ENCODE results near the gene PLA2G7.
"Not testable (repeated sequence)": the region's sequence is repeated elsewhere in the genome, so short reads cannot be mapped to it uniquely, and the experiment has no call there.

The PLA2G7 gene

DNA sequence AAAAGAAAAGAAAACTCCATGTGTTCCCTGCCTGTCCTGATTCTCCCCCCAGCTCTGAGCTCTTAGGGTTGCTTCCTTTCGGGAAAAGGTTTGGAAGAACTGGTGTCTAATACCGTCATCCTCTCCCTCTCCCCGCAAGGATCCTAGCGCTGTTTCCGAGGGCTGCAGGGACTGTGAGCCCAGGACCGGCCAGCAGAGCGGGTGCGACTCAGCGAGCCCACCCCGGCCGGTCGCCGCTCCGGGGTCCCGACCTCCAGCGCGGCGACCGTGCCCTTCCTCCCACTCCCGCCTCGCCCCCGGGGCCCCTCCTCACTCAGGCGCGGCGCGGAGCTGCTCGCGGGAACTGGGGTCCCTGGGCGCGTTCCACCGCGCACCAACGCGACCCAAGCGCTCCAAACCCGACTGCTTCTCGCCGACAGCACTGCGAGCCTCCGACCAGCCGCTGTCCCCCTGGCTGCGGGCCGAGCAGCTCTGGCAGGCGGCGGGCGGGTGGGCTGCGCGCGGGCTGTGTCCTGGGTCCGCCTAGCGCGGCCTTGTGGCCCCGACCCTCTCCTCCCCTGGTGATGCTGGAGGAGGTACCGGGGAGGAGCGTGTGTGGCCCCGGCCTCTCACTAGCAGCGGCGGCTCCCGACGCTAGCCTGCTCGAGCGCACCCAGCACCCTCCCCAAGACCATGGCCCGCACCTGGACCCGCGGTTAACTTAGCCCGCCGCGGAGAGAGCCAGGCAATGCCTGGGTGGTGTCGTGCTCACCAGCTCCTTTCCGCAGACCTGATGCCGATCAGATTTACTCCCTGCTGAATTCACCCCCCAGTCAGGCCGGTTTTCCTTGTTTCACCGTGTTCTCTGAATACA is at the start of gene PLA2G7:
Gene PLA2G7, minus strand, starts transcription at position 509 of the 853 bp plus-strand sequence. CDS start 12,484 bp downstream, outside the sequence.
- no peak for DNase-seq

DNA sequence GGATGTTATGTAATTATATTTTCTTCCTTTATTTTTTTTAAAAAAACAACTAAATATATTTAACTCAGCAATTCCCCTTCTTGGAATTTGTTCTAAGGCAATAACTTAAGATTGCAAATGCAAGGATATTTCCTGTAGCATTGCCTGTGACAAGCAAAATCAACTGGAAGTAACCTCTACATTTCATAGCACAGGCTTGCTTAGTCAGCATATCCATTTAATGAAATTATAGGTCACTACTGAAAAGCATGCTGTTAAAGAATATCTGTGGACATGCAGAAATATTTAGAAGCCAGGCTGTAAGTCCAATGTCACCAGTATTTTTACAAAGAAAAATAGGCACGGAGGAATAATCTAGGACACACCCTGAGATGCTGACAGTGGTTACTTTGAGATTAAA is 49.4 kb upstream of the PLA2G7 start:
- DNase-seq, result no peak

DNA sequence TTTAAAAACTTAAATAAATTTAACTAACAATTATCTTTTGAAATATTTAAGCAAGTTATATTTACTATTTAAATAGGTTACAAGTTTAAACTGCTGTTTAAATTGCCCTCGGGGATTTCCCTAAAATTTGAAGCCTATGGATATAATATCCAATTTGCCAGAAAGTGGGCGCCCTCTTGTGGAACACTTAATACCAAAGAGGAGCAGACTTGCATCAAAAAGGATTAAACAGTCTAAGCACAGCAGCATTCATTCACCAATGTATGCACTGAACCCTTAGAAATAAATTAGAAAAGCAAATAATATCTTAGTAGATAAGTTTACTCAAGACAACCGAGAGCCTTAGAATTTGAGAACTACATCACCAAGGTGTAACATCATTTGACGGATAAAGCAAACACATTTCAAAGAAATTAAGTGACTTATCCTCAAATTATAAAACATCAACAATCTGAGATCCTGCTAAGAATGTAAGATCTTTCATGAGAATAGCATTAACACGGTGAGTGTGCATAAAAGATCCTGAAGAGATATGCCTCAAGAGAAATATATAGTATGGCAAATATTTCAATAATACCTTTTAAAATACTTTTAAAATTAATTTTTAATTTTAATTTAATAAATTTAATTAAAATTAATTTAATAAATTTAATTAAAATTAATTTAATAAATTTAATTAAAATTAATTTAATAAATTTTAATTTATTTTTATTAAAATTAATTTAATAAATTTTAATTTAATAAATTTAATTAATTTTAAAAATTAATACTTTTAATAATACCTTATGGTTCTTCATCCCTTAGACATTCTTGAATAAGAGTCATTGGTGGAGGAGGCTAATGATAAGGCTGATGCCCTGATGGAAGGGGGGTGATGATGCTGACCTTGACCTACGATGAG is 46.6 kb upstream of the PLA2G7 start:
- DNase-seq, result no peak

DNA sequence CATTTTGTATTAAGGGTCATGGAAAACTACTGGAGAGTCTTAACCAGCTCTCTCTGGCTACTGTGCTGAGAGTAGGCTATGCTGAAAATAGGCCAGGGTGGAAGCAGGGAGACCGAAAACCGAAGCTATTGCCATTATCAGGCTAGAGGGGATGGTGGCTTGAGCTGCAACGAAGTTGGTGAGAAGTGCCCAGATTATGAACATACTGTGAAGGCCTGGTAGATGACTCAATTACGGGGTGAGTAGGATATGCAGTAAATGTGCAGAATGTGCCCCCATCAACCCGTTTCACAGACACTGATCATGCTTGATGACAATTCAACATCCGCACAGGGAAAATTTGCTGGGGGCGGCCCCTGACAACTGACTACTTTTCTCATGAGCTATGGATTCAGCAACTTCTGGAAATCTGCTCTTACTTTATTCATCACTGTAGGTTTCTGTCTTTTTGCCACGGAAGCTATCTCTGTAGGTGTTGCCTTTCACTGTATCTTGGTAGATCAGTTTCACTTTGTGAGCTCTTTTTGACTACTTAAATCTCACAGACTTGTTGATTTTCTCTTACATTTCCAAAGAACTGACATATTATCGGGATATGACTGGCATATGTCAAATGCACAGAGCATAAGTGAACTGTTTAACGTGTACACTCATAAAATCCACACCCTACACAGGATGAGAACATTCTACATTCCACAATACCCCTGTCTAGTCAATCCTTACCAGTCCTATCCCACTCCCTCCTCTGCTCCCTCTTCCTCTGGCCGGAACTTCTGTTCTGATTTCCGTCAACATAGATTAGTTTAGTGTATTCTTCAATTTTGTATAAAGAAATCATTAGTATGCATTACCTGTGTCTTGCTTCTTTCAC is 42.5 kb upstream of the PLA2G7 start:
- DNase-seq, result no peak

DNA sequence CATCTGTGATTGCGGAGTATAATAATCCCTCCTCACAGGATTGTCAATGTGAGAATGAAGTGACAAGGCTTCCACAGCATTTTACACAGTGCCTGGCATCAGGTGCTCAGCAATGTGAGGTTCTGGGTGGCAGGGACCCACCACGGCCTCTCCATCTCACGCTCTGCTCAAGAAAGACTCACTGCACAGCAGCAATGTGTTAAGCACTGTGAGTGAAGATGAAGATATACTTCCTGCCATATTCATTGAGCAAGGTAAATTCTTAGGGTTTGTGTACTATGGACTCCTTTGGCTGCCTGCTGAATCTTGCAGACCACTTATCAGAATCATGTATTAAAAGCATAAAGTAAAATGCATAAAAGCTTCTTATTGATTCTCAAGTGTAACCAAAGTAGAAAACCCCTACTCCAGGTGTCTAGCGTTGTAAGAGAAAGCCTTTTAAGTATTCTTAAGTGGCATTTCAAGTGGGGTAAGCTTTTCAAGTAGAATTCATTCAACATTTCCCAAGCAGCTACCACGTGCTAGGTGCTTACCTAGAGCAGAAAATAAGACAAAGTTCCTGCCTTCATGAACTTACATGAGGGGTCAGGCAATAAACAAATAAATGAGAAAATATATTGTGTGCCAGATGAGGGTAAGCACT is 41.0 kb upstream of the PLA2G7 start:
- no peak for DNase-seq

DNA sequence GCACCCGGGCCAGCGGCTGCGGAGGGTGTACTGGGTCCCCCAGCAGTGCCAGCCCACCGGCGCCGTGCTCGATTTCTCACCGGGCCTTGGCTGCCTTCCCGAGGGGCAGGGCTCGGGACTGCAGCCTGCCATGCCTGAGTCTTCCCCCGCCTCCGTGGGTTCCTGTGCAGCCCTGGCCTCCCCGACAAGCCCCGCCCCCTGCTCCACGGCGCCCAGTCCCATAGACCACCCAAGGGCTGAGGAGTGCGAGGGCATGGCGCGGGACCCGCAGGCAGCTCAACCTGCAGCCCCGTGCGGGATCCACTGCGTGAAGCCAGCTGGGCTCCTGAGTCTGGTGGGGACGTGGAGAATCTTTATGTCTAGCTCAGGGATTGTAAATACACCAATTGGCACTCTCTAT is 39.6 kb upstream of the PLA2G7 start:
- not testable (repeated sequence) for DNase-seq

DNA sequence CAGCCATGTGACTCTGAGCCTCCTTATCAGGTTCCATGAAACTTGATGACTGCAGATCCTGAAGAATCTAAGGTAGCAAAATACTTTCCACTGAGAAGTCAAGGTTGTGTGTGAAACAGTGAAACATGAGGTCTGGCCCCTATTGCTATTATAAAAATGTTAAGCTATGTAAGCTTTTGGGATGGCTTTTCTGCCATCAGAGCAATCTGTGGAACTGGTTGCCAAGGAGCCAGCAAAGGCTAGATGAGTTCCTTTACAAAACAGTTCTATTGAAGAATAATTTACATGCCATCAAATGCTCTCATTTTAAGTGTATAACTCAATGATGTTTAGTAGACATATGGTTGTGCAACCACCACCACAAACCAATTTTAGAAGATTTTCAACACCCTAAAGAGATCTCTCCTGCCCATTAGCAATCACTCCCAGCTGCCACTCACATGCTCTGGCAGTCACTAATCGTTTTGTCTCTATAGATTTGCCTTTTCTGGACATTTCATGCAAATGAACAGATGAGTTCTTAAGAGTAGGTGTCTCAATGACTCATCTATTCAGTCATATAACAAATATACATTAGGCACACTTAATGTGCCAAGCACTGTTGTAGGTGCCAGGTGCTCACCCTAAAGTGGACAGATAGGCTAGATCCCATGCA is 38.2 kb upstream of the PLA2G7 start:
- DNase-seq, result no peak

DNA sequence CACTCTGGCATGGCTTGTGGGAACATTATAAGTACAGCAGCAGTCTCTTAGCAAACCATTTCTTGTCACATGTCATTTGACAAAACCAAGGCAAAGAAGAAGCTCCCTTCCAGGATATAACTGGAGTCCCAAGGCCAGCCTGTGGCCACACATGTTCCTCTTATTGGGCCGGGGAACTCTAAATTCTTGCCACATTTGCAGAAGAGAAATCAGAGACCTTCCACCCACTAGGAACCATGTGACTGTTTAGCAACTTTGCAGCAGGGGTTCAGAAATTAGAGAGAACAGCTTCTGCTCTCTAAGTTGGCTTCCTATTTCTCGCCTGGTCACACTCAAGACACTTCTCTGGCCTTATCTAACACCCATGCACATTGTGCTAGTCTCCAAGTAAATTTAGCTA is 37.6 kb upstream of the PLA2G7 start:
- no peak for DNase-seq

DNA sequence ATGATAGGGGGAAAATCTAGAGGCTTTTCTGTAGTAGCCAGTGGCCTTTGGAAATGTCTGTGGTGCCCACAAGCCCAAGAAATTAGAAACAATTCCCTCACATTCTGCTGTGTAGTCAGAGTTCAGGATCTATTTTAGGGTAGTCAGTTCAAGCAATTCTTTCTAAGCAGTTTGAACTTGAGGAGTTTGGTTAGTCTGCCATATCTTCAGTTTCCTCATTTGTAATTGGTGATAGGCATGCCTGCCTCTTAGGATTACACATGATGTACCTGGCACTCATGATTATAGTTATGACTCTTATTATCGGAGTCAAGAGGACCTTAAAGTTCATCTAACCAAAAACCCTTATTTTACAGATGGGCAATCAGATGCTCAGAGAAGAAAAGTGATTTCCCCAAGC is 36.8 kb upstream of the PLA2G7 start:
- no peak for DNase-seq

DNA sequence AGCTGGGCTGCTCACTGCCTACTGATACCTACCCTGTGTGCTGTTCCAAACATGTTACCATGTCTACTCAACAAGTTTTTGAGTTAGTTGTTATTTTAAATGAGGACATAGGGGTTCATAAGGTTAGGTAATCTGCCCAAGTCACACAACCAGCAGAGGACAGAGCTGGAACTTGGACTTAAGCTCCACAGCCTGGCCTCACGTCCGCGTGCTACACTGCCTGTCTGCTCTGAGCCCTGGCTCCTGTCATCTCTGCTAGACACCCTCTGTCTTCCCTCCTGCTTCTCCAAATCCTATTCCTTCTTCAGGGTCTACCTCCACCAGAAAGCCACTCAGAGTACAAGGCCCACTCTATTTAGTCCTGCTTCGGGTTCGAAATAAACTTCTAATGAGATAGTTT is 29.8 kb upstream of the PLA2G7 start:
- DNase-seq, result no peak

DNA sequence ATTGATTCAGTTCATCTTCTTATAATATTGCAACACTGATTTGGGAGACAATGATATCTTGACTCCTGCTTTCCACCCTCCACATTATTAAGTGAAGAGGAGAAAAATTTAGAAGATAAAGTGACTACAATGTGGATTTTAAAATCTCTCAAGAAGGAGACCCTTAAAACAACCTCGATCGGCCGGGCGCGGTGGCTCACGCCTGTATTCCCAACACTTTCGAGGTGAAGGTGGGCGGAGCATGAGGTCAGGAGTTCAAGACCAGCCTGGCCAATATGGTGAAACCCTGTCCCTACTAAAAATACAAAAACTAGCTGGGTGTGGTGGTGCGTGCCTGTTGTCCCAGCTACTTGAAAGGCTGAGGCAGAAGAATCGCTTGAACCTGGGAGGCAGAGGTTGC is 29.1 kb upstream of the PLA2G7 start:
- DNase-seq, result not testable (repeated sequence)

DNA sequence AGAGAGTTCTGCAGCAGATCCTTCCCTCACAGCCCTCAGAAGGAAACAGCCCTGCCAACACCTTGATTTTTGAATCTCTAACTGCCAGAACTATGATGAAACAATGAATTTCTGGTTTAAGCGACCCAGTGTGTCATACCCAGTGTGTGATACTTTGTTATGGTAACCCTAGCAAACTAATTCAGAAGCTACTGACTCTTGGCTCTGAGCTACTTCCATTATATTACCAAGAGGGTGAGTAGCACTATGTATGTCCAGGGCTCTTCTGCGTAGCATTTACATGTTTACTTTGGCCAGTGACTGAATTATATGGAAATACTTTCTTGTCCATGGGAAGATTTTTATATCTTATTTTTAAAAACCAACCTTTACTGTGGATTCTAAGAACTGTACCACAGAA is 28.3 kb upstream of the PLA2G7 start:
- DNase-seq, result no peak

DNA sequence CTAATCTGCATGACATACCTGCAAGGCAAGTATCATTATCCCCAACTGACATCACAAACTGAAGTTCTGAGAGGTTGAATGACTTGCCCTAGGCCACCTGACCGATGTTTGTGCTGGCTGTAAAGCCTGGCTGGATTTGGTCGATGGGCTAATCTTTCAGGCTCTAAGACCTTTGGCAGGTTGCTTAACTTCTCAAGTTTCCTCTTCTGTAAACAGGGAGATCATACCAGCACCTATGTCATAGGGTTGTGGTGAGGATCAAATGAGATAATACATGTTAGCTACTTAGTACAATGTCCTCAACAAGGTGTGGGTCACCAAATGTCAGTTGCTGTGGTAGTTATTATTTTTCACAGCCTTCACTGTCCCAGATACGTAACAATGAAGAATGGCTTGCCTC is 25.8 kb upstream of the PLA2G7 start:
- DNase-seq, result no peak

DNA sequence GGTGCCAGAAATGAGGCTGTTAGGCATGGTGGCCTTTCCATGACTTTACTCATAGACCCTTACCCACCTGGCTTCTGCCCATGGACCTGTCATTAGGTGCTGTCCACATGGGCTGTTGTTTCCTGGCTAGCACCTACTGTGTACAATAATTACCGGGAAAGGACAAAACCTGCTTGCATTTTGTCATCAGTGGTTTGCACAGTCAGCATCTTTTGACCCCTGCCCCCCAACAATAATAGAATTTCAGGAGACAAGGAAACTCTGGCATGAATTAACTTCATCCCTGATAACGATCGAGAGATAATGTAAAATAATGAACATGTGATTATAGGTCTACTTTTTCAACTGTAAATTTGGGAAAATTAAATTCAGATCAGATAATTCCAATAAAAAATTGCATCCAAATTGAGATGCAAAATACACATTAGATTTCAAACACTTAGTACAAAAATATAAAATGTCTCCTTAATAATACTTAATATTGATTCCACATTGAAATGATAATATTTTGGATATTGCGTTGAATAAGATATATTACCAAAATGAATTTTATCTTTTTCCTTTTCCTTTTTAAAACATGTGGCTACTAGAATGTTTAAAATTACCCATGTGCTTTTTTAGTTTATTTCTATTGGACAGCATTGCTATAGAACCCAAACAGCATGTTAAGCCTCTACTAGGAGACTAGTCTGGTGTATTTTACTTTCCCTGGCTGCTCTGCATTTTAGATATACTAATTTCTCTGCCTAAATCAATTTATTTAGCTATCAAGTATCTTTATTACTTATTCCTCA is 24.0 kb upstream of the PLA2G7 start:
- DNase-seq, result no peak

DNA sequence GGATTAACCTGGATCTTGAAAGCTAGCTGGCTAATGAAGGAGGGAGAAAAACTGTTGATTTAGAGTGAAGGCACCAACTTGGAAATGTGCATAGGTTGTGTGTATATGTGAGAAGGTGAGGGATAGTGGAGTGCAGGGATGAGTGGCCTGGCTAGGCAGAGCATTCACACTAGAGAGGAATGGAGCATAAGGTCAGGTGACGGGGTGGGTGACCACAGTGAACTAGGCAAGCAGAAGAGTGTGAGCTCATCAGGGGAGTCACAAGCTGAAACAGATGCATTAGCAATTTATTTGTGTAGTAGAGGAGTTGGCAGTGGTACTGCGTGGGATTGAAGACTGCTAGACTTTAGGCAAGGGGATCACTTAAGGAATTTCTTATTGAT is 22.0 kb upstream of the PLA2G7 start:
- DNase-seq, result no peak

DNA sequence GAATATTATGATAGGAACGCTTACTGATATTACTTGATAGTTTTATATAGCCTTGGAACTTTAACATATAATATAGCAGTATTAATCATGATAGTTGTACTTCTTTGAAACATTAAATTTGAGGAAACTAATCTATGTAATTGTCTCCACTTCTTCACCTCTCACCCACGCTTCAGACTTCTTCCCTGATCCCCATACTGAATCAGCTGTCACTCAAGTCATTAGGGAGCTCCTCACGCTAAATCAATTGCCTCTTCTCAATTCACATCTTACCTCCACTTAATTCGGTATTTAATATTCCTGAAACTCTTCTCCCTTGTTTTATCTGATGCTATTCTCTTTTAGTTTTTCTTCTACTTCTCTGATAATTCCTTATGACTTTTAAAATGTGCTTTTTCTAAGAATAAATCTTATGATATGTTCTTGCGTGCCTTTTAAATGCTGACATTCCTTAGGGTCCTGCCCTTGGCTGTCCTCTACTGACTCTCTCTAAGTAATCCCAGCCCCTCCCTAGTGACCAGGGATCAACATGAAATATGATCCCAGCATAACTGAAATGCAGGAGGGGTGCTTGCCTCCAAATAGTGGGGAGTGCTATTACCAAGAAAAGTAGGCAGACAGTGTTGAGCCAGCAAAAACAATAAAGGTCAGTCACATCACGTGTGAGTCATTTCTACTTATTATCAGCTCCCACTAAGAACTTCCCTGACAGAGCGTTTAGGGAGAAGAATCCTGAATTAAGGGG is 21.5 kb upstream of the PLA2G7 start:
- no peak for DNase-seq

DNA sequence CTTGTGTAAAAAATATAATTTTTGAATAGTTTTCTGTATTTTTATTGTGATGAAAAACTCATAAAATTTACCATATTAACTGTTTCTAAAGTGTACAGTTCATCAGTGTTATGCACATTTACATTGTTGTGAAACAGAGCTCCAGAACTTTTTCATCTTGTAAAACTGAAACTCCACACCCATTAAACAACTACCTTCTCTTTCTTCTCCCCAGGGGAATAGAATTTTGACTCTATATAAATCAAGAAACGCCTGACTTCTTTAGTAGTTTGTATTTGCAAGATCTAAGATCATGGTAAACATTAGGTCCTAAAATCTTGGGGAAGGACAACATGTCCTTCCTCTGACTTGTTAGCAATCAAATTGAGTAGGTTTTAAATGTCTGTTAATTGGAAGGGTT is 20.7 kb upstream of the PLA2G7 start:
- no peak for DNase-seq

DNA sequence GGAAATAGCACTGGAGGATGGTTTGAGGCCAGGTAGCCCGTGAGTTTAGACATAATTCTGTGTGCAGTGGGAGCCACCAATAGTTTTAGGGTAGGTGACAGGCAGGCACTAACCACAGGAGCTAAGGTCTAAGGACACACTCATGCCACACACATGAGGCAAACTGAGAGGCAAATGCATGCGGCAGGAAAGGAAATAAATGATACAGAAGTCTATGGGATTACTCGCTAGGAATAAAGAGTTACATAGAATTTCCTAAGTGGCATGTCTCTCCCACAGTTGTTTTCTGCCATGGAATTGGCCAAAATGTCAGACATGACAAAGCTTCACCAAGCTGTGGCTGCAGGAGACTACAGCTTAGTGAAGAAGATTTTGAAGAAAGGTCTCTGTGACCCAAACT is 16.5 kb upstream of the PLA2G7 start:
- DNase-seq, result no peak

DNA sequence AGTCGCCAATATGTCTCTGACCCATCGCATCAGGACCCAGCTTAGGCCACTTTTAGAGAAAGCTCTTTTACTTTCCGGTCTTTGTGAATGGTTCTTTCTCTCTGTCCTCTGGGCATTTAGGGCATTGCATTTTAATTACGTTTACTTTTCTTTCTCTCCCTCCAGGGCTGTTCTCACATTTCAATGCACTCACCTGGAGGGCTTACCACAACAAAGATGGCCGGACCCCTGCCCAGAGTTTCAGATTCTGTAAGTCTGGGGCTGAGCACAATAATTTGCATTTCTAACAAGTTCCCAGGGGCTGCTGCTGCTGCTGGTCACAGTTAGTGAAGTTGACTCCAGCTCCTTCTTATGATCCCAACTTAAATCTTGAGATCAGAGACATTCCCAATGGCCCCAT is 14.6 kb upstream of the PLA2G7 start:
- DNase-seq, result no peak

DNA sequence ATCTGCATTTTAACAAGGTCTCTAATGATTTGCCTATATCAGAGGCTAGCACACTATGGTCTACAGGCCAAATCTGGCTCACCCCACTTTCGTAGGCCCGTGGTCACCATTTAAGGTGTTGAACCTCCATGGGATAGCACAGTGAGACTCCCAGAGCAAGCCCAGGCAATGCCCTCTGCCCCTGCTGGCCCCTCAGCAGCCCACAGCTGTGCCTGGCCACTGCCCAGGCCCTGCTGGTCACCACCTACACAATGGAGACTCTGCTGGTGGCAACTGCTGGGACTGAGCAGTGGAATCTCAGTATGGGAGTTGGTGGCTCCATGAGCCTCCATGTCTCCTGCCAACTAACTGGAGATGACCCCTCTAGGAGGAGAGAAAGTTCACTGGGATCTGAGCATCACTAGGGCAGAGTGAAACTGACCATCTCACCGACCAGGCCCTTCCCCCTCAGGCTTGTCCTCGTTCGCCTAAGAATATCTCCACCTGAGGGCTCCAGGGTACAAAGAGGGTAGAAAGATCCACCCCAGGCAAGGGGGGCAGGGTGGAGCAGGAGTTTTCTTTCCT is 13.8 kb upstream of the PLA2G7 start:
- DNase-seq, result no peak

All from activated T-cell treated with anti-CD3 and anti-CD28 coated beads, Interleukin-2, amount 50 U/mL, for 1 hour (primary cell).